Lower leg skin (tissue), 3 donors: ENCODE measurements around the gene ZP3.

ENCODE experiments used
- POLR2A ChIP-seq, 2 donors: fragments of 450-650 bp; IDR thresholded peaks; one replicate each; pipeline ENCODE4 v1.6.1; 2016 to 2017; ENCODE audit warnings: antibody characterized with exemption in 2 of 2, mild to moderate bottlenecking in 1 of 2, moderate library complexity in 1 of 2
- TF ChIP-seq, protein P1 (sequence below), 3 donors: fragments of 450-650 bp; IDR thresholded peaks; one replicate each; pipeline ENCODE4 v1.5.1; 2016; ENCODE audit warnings: antibody characterized with exemption in 3 of 3, mild to moderate bottlenecking in 3 of 3, moderate library complexity in 2 of 3

- TF ChIP-seq, protein P1, sequence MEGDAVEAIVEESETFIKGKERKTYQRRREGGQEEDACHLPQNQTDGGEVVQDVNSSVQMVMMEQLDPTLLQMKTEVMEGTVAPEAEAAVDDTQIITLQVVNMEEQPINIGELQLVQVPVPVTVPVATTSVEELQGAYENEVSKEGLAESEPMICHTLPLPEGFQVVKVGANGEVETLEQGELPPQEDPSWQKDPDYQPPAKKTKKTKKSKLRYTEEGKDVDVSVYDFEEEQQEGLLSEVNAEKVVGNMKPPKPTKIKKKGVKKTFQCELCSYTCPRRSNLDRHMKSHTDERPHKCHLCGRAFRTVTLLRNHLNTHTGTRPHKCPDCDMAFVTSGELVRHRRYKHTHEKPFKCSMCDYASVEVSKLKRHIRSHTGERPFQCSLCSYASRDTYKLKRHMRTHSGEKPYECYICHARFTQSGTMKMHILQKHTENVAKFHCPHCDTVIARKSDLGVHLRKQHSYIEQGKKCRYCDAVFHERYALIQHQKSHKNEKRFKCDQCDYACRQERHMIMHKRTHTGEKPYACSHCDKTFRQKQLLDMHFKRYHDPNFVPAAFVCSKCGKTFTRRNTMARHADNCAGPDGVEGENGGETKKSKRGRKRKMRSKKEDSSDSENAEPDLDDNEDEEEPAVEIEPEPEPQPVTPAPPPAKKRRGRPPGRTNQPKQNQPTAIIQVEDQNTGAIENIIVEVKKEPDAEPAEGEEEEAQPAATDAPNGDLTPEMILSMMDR (IDR thresholded peaks at IDR 0.05): no peak
- no peak for TF ChIP-seq POLR2A (IDR thresholded peaks at IDR 0.05)
Observed at GRCh38 chr7:76397409-76398183, 27.2 kb upstream of the ZP3 start.
